Cortex of kidney (tissue), 1 donor: Measurements from ENCODE around the gene C6orf15.
"Not testable (repeated sequence)": the region's sequence is repeated elsewhere in the genome, so short reads cannot be mapped to it uniquely, and the experiment has no call there.

Experiments
- DNase-seq: peaks from one replicate; lab custom pipeline; 2025; lab: John Stamatoyannopoulos, UW

C6orf15 gene

DNA sequence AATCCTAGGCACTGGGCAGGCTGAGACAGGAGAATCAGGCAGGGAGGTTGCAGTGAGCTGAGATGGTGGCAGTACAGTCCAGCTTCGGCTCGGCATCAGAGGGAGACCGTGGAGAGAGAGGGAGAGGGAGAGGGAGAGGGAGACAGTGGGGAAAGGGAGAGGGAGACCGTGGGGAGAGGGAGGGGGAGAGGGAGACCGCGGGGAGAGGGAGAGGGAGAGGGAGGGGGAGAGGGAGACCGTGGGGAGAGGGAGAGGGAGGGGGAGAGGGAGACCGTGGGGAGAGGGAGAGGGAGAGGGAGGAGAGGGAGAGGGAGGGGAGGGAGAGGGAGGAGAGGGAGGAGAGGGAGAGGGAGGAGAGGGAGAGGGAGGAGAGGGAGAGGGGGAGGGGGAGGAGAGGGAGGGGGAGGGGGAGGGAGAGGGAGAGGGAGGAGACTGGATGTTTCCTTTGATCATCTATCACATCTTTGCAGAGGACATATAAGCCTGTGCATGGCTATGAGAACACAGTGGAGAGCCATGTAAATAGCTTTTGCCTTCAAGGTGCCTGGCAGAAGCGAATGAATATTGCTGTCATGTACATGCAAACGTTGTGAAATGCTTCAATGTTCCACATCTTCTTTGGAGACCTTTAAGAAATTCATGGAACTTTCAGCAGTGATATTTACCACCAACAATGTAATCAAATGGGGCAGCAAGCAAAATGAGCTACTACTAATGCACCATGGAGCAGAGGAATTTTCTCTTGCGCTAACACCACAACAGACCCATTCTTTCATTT is 44.3 kb downstream of the C6orf15 start:
- not testable (repeated sequence) for DNase-seq

GRCh38 chr6:31067028-31067427 is 45.3 kb downstream of the C6orf15 start:
- not testable (repeated sequence) for DNase-seq

DNA sequence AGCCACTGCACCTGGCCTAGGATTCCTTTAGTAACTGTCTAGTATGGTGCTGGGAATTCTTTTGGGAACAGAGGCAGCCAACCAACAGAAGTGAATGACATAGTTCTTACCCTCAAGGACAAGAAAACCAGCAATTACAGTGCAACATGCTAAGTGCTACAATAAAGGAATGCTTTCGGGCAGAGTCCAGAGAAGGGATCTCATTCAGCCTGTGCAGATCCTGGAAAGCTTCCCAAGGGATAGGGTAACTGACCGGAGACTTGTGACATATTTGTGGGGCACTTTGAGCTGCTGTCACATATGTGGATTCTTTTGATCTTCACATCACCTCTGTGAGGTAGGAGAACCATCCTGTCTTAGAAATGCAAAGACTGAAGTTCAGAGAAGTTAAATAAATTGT is 46.8 kb downstream of the C6orf15 start:
- no peak for DNase-seq

DNA sequence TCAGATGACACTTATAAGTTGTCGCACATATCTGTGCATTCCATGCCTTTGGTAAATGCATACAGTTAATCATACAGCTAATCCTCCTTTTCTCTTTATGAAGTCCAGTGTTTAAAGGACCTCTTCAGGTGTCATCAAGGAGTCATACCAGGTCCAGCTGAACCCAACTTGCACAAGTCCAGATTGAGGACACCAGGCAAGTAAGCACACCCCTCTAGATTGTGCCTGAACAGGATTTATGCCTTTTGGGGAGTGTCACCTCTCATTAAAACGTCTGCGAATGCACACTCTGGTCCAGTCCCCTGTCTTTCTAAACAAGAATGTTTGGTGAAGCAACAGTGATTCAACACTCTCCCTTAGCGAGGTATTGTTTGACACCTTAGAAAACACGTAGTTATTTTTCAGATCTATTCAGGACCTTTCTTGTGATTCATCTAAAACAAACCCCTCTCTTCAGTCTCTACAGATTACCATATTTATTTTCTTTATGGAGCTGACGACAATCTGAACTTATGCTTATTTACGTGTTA is 48.4 kb downstream of the C6orf15 start:
- no peak for DNase-seq
